Keratinocyte (primary cell): ENCODE measurements around the gene ZNF136.

Source experiments
- CTCF ChIP-seq, 3 experiments: IDR thresholded peaks in 1 of 3; conservative IDR thresholded peaks in 1 of 3; optimal IDR thresholded peaks in 1 of 3; 2 replicates in 2 of 3; 3 replicates in 1 of 3; pipeline versions ENCODE3 to v1.5.1; 2011; ENCODE audit warnings: low read length in 3 of 3, mild to moderate bottlenecking in 3 of 3, moderate library complexity in 2 of 3, control low read depth in 1 of 3, inconsistent platforms in 1 of 3; ENCODE audit not compliant: insufficient read depth in 2 of 3; ENCODE audit errors: extremely low read depth in 1 of 3
- EZH2 ChIP-seq: IDR thresholded peaks from one replicate; pipeline ENCODE4 v1.6.1; 2012; ENCODE audit warnings: inconsistent platforms, mild to moderate bottlenecking, low read length, moderate library complexity

- no peak for TF ChIP-seq EZH2
- TF ChIP-seq CTCF (optimal IDR thresholded peaks at IDR 0.05 in 1 of 3, IDR thresholded peaks at IDR 0.05 in 1 of 3, conservative IDR thresholded peaks at IDR 0.05 in 1 of 3; ENCODE audit: extremely low read depth in 1 of 3, insufficient read depth in 2 of 3, low read length in 3 of 3): no peak
Measured at GRCh38 chr19:12229990-12230389, 67.1 kb downstream of the ZNF136 start.
